ENCODE measurements around the gene ENO3.

Gene ENO3

DNA sequence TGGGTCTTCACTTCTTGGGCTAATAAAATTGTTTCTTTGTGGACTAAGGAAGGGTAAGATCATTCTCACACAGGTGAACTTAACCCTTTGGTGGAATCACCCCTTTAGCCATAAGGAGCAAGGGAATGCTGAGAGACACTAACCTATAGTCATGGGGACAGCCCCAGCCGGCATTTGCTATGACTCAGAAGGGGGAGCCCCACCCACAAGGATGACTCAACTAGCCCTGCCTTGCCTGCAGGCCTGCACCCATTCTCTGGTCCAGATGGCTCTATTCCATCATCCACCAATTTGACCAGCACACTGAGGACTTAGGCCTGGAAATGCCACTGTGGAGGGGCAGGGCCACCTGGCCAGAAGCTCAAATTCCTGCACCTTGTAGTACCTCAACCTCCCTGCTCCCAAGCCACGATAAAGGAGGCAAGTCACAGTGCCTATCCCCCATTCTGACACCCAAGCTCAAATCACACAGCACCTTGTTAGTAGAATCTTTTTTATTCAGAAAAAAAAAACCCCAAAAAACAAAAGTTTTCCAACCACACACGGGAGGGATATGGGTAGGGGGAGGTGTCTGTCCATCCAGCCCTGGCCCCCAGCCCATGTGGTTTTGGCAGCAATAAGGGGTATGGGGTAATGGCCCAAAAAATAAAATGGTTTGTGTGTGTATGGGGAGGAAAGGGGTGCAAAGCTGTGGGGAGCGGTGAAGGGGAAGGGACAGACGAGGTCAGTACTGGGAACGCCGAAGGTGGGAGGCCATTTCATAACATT, 5.6 kb upstream of the ENO3 start:
- ChIA-PET CTCF (interaction anchor here (0.9 kb wide), 1 partner anchor 23 kb away, joined by 3 read pairs; no protein-coding TSS in a partner anchor), POLR2A (ENCODE audit: low non-redundant PET) (interaction anchor here (1.3 kb wide), 1 partner anchor 24 kb away, joined by 3 read pairs; no protein-coding TSS in a partner anchor)
- TF ChIP-seq, protein P1, sequence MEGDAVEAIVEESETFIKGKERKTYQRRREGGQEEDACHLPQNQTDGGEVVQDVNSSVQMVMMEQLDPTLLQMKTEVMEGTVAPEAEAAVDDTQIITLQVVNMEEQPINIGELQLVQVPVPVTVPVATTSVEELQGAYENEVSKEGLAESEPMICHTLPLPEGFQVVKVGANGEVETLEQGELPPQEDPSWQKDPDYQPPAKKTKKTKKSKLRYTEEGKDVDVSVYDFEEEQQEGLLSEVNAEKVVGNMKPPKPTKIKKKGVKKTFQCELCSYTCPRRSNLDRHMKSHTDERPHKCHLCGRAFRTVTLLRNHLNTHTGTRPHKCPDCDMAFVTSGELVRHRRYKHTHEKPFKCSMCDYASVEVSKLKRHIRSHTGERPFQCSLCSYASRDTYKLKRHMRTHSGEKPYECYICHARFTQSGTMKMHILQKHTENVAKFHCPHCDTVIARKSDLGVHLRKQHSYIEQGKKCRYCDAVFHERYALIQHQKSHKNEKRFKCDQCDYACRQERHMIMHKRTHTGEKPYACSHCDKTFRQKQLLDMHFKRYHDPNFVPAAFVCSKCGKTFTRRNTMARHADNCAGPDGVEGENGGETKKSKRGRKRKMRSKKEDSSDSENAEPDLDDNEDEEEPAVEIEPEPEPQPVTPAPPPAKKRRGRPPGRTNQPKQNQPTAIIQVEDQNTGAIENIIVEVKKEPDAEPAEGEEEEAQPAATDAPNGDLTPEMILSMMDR (conservative IDR thresholded peaks at IDR 0.05; ENCODE audit: low read depth): no peak
- DNase-seq (ENCODE audit: low spot score): peak; percentile 95
- peak overlapping the region; percentile 100 for H3K27ac ChIP-seq

DNA sequence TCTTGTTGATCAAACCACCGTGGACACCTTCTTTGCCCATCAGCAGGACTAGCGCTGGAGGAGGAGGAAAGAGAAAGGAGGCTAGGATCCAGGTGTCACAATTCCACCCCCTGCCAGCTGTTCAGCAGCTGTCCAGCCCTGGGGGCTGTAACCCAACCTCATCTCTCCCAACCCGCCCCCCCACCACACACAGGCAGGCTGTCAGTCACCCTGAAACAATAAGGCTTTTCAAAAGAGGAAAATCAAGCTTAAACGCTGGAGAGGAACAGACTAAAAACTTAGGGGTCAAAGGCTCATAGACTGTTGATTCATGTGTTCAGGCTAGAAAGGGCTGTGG, 5.0 kb upstream of the ENO3 start:
- DNase-seq (ENCODE audit: low spot score): peak; percentile 31
- ChIA-PET CTCF (no interaction called here), POLR2A (ENCODE audit: low non-redundant PET) (interaction anchor here (1.3 kb wide), 1 partner anchor 23 kb away, joined by 3 read pairs; no protein-coding TSS in a partner anchor)
- TF ChIP-seq, protein P1 (conservative IDR thresholded peaks at IDR 0.05; ENCODE audit: low read depth): no peak
- H3K27ac ChIP-seq: peak overlapping the region; percentile 100

DNA sequence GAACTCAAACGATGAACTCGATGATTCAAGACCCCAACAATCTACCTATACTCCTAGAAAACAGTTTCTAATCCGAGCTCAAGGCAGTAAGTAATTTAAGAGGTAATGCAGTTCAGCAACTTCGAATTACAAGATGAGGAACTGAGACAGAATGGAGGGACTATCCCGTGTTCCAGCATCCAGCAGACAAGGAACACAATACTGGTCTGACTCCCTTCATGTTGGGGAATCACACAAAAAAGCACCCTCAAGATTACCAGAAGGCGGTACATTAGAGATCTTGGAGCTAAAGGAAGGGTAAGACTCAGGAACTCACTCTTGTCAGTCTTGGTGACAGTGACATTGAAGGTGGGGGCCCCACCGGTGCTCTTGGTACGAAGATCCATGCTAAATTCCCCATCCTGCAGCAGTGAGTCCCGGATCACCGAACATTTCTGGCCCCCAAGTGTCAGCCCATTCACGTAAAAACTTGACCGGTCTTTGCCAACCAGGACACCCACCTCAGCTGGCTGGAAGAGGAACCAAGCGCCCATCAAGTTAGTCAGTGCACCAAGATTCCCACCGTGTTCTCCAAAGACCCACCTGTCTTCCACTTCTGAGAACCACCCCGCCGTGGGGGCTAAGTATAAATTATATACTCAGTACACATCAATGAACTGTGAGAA, 4.5 kb upstream of the ENO3 start:
- DNase-seq (ENCODE audit: low spot score): no peak
- ChIA-PET CTCF (interaction anchor here (1.2 kb wide), 1 partner anchor 37 kb away, joined by 3 read pairs; no protein-coding TSS in a partner anchor), POLR2A (ENCODE audit: low non-redundant PET) (interaction anchor here (1.3 kb wide), 1 partner anchor 23 kb away, joined by 3 read pairs; no protein-coding TSS in a partner anchor)
- TF ChIP-seq, protein P1 (conservative IDR thresholded peaks at IDR 0.05; ENCODE audit: low read depth): no peak
- peak overlapping the region; percentile 100 for H3K27ac ChIP-seq

DNA sequence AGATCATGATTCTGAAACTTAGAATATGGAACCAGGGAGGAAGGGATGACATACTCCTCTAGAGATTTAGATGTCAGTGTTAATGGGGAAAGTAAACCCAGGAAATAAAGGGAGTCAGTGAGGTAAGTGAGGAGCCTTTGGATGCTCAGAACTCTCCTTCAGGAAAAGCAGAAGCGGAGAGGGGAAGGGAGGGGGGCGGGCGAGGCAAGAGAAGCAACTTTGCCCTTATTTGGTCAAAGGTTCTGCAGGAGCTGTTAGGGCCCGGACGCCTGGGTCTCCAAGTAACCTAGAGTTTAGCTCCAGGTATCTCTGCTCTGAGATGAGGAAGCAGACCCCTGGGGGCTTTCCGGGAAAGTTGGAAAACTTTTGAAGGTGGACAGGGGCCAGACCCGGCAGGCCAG, 3.9 kb upstream of the ENO3 start:
- peak overlapping the region; percentile 100 for H3K27ac ChIP-seq
- ChIA-PET POLR2A (ENCODE audit: low non-redundant PET) (interaction anchor here (0.7 kb wide), 1 partner anchor 40 kb away, joined by 4 read pairs; no protein-coding TSS in a partner anchor), CTCF (interaction anchor here (1.2 kb wide), 1 partner anchor 38 kb away, joined by 3 read pairs; no protein-coding TSS in a partner anchor)
- no peak for DNase-seq (ENCODE audit: low spot score)
- TF ChIP-seq, protein P1 (conservative IDR thresholded peaks at IDR 0.05; ENCODE audit: low read depth): no peak

DNA sequence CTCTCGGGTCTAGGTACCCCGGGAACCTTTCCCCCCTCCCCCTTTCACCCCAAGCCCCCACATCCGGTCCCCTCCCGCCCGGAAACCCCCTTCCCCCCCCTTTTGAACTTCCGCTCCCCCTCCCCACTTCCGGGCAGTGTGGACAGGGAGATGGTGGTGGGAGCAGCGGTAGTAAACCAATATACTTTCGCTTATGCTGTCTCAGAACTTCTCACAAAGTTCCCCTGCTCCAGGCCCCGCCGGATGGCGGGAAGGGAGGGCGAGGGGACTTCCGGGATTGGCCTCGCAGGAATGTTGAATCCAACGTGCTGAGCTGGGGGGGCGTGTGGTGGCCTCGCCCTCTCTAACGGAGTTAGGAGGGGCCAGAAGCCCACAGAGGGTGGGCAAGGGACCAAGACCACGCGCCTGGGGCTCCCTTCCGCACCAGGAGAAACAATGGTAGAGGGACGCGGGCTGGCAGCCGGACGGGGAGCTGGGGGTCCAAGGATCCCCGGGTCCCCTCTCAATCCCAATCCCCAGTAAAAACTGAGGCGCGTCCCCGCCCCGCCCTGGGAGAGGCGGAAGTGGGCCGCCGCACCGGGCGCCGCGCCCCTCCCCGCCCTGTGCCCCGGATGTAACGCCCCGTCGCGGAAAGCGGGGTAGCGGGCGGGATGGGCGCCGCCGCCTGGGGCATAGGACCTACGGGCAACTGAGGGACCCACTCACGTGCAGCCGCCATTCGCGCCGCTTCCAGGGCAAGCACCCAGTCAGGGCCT, 3.3 kb upstream of the ENO3 start:
- TF ChIP-seq, protein P1 (conservative IDR thresholded peaks at IDR 0.05; ENCODE audit: low read depth): no peak
- ChIA-PET CTCF (interaction anchor here (1.2 kb wide), 1 partner anchor 38 kb away, joined by 3 read pairs; no protein-coding TSS in a partner anchor), POLR2A (ENCODE audit: low non-redundant PET) (interaction anchor here (0.7 to 1.3 kb wide), 2 partner anchors 21 to 39 kb away, joined by 4 to 6 read pairs; no protein-coding TSS in a partner anchor)
- H3K27ac ChIP-seq: peak overlapping the region; percentile 100
- DNase-seq (ENCODE audit: low spot score): peak; percentile 33
